Measurements from ENCODE around the gene SLC7A8.

DNA sequence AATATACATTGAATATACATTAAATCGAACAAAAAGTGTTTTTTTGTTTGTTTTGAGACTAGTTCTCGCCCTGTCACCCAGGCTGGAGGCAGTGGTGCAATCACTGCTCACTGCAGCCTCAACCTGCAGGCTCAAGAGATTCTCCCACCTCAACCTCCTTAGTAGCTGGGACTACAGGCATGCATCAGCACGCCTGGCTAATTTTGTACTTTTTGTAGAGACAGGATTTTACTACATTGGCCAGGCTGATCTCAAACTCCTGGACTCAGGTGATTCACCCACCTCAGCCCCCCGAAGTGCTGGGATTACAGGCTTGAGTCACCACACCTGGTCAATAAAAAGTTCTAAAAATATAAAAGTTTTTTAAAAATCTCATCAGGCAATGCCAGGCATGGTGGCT, 44.1 kb upstream of the SLC7A8 start:
- TF ChIP-seq POLR2A (IDR thresholded peaks at IDR 0.05) (no peak), CTCF (IDR thresholded peaks at IDR 0.05) (no peak)
